ENCODE data around the gene C1orf21. TPM values are rescaled to one million over a fixed set of nuclear protein-coding genes. Genes with fewer than 3 reads are reported as not detected.

The C1orf21 gene
- polyA plus RNA-seq, 1 donor (not counting 4 experiments of a cell fraction or from before 2014, with no cell fraction given): 44.3 TPM

- no peaks in the 10 kb centered on the region for H3K9me3 ChIP-seq (ENCODE audit: control insufficient read depth, low read depth, low read length)
- DNase-seq (ENCODE audit: low read depth, low spot score) (no peak), FAIRE-seq (no peak)
- no peak overlapping the region for H2AFZ ChIP-seq (ENCODE audit: control insufficient read depth, low read length)
- peak overlapping the region; percentile 60 for H3K4me2 ChIP-seq (ENCODE audit: control insufficient read depth, extremely low read depth, insufficient read depth, low read depth, low read length)
- H3K4me3 ChIP-seq (ENCODE audit: control insufficient read depth in 2 of 3, extremely low read depth in 1 of 3, insufficient read depth in 2 of 3, low read depth in 1 of 3, low read length in 3 of 3): no peak overlapping the region
- peak overlapping the region; percentile 70 for H3K27ac ChIP-seq (ENCODE audit: control insufficient read depth, insufficient read depth, low read length)
- H4K20me1 ChIP-seq (ENCODE audit: control insufficient read depth, extremely low read depth, insufficient read depth, low read length): no peaks in the 10 kb centered on the region
- no peaks in the 10 kb centered on the region for H3K27me3 ChIP-seq (ENCODE audit: control insufficient read depth, extremely low read depth, insufficient read depth, low read length)
- dilution Hi-C loops (cut with MboI; ENCODE audit: extremely low pct_ligation_motif_present, low sequenced_read_pairs): no loop called here
- H3K9ac ChIP-seq (ENCODE audit: control insufficient read depth, extremely low read depth, insufficient read depth, low read length): peak overlapping the region; percentile 35
- H3K4me1 ChIP-seq (ENCODE audit: control insufficient read depth, extremely low read depth, insufficient read depth, low read length): peaks cover 39% of the 10 kb centered on the region
- H3K79me2 ChIP-seq (ENCODE audit: control insufficient read depth, insufficient read depth, low read length): no peaks in the 10 kb centered on the region
- H3K36me3 ChIP-seq (ENCODE audit: control insufficient read depth in 2 of 2, extremely low read depth in 1 of 2, insufficient read depth in 2 of 2, low read length in 2 of 2): no peaks in the 10 kb centered on the region
- H3K9me1 ChIP-seq (ENCODE audit: control insufficient read depth, extremely low read depth, insufficient read depth, low read length): no peaks in the 10 kb centered on the region
- TF ChIP-seq EZH2 (IDR thresholded peaks at IDR 0.05; ENCODE audit: low read length) (no peak), CTCF (optimal IDR thresholded peaks at IDR 0.05 in 1 of 3, IDR thresholded peaks at IDR 0.05 in 1 of 3, conservative IDR thresholded peaks at IDR 0.05 in 1 of 3; ENCODE audit: extremely low read depth in 1 of 3, insufficient read depth in 2 of 3, low read length in 3 of 3) (no peak)
These were observed 169.8 kb downstream of the C1orf21 start for GRCh38 chr1:184556665-184557064.

- Histone ChIP-seq H3K27ac (ENCODE audit: control insufficient read depth, insufficient read depth, low read length) (peak overlapping the region; percentile 65), H4K20me1 (ENCODE audit: control insufficient read depth, extremely low read depth, insufficient read depth, low read length) (no peaks in the 10 kb centered on the region), H3K4me2 (ENCODE audit: control insufficient read depth, extremely low read depth, insufficient read depth, low read depth, low read length) (peak overlapping the region; percentile 7), H3K4me1 (ENCODE audit: control insufficient read depth, extremely low read depth, insufficient read depth, low read length) (peaks cover 39% of the 10 kb centered on the region), H3K79me2 (ENCODE audit: control insufficient read depth, insufficient read depth, low read length) (no peaks in the 10 kb centered on the region), H3K27me3 (ENCODE audit: control insufficient read depth, extremely low read depth, insufficient read depth, low read length) (no peaks in the 10 kb centered on the region), H2AFZ (ENCODE audit: control insufficient read depth, low read length) (no peak overlapping the region), H3K9me3 (ENCODE audit: control insufficient read depth, low read depth, low read length) (no peaks in the 10 kb centered on the region), H3K4me3 (ENCODE audit: control insufficient read depth in 2 of 3, extremely low read depth in 1 of 3, insufficient read depth in 2 of 3, low read depth in 1 of 3, low read length in 3 of 3) (no peak overlapping the region), H3K9me1 (ENCODE audit: control insufficient read depth, extremely low read depth, insufficient read depth, low read length) (no peaks in the 10 kb centered on the region), H3K36me3 (ENCODE audit: control insufficient read depth in 2 of 2, extremely low read depth in 1 of 2, insufficient read depth in 2 of 2, low read length in 2 of 2) (no peaks in the 10 kb centered on the region), H3K9ac (ENCODE audit: control insufficient read depth, extremely low read depth, insufficient read depth, low read length) (no peak overlapping the region)
- FAIRE-seq: peak; percentile 23
- DNase-seq (ENCODE audit: low read depth, low spot score): no peak
- dilution Hi-C loops (cut with MboI; ENCODE audit: extremely low pct_ligation_motif_present, low sequenced_read_pairs): no loop called here
- TF ChIP-seq EZH2 (IDR thresholded peaks at IDR 0.05; ENCODE audit: low read length) (no peak), CTCF (optimal IDR thresholded peaks at IDR 0.05 in 1 of 3, IDR thresholded peaks at IDR 0.05 in 1 of 3, conservative IDR thresholded peaks at IDR 0.05 in 1 of 3; ENCODE audit: extremely low read depth in 1 of 3, insufficient read depth in 2 of 3, low read length in 3 of 3) (no peak)
These were observed 170.9 kb downstream of the C1orf21 start for GRCh38 chr1:184557423-184558347.
